DOHH2 (cell line): ENCODE measurements around the gene C1QTNF12.

ENCODE experiments used
- H3F3A ChIP-seq: fragments of 200-600 bp; sonication (generic), shearing (Covaris generic); 2 replicates; pipeline ENCODE4 v1.6.0; 2016; ENCODE audit warnings: antibody characterized with exemption, mild to moderate bottlenecking; ENCODE audit not compliant: control insufficient read depth, insufficient read depth
- H3K27ac ChIP-seq: fragments of 200-600 bp; sonication (generic); 2 replicates; pipeline ENCODE4 v1.5.1; 2014; ENCODE audit warnings: low read depth, mild to moderate bottlenecking, low read length, moderate library complexity
- H3K27me3 ChIP-seq: fragments of 200-600 bp; sonication (generic); 2 replicates; pipeline ENCODE4 v1.6.1; 2014; ENCODE audit warnings: mild to moderate bottlenecking, low read length, mixed read lengths; ENCODE audit not compliant: control insufficient read depth
- H3K36me3 ChIP-seq: fragments of 200-600 bp; sonication (generic); 2 replicates; pipeline ENCODE4 v1.6.1; 2014; ENCODE audit warnings: mild to moderate bottlenecking, low read length, moderate library complexity, mixed read lengths; ENCODE audit not compliant: control insufficient read depth
- H3K4me1 ChIP-seq: fragments of 200-600 bp; sonication (generic); 2 replicates; pipeline ENCODE4 v1.6.1; 2014; ENCODE audit warnings: mild to moderate bottlenecking, low read length, mixed read lengths; ENCODE audit not compliant: control insufficient read depth
- H3K4me2 ChIP-seq: fragments of 200-600 bp; sonication (generic); 2 replicates; pipeline ENCODE4 v1.6.0; 2014; ENCODE audit warnings: mild to moderate bottlenecking, low read length, moderate library complexity
- H3K4me3 ChIP-seq: fragments of 200-600 bp; sonication (generic); 2 replicates; pipeline ENCODE4 v1.5.1; 2014; ENCODE audit warnings: mild to moderate bottlenecking, low read length, mixed read lengths
- H3K79me2 ChIP-seq: fragments of 200-600 bp; sonication (generic); 2 replicates; pipeline ENCODE4 v1.6.1; 2014; ENCODE audit warnings: mild to moderate bottlenecking, low read length, mixed read lengths; ENCODE audit not compliant: control insufficient read depth
- H3K9me2 ChIP-seq: fragments of 200-600 bp; sonication (generic); replicated peaks from 2 replicates; pipeline ENCODE4 v1.6.1; 2014; ENCODE audit warnings: mild to moderate bottlenecking, low read length, mixed read lengths; ENCODE audit not compliant: control insufficient read depth
- H3K9me3 ChIP-seq: fragments of 200-600 bp; sonication (generic); 2 replicates; pipeline ENCODE4 v1.6.1; 2014; ENCODE audit warnings: antibody characterized with exemption, low read length, mixed read lengths; ENCODE audit not compliant: control insufficient read depth, insufficient read depth
- H4K20me1 ChIP-seq: fragments of 200-600 bp; sonication (generic); 2 replicates; pipeline ENCODE4 v1.6.0; 2014; ENCODE audit warnings: low read depth, mild to moderate bottlenecking, antibody characterized with exemption, low read length, moderate library complexity; ENCODE audit not compliant: control insufficient read depth, insufficient read depth
- CTCF ChIP-seq: fragments of 200-600 bp; sonication (generic); IDR thresholded peaks from one replicate; pipeline ENCODE4 v1.5.1; 2014; ENCODE audit warnings: antibody characterized with exemption, mild to moderate bottlenecking, low read depth, low read length; ENCODE audit not compliant: poor library complexity, severe bottlenecking
- EZH2phosphoT487 ChIP-seq: fragments of 200-600 bp; sonication (generic); IDR thresholded peaks from 2 replicates; pipeline ENCODE4 v1.6.1; 2017; ENCODE audit warnings: borderline replicate concordance, mild to moderate bottlenecking, antibody characterized with exemption, low read length, moderate library complexity, mixed read lengths

Gene C1QTNF12

GRCh38 chr1:1245178-1245816 lies 1.2 kb downstream of the C1QTNF12 start:
- no peak overlapping the region for H3K27ac ChIP-seq
- no peaks in the 10 kb centered on the region for H4K20me1 ChIP-seq
- H3K9me2 ChIP-seq, result no peaks in the 10 kb centered on the region
- no peak for TF ChIP-seq EZH2phosphoT487
- no peak for TF ChIP-seq CTCF
- H3K4me1 ChIP-seq, result no peaks in the 10 kb centered on the region
- no peak overlapping the region for H3K4me3 ChIP-seq
- no peaks in the 10 kb centered on the region for H3K36me3 ChIP-seq
- no peak overlapping the region for H3K4me2 ChIP-seq
- no peaks in the 10 kb centered on the region for H3K27me3 ChIP-seq
- H3F3A ChIP-seq, result no peaks in the 10 kb centered on the region
- no peaks in the 10 kb centered on the region for H3K79me2 ChIP-seq
- H3K9me3 ChIP-seq, result no peaks in the 10 kb centered on the region

GRCh38 chr1:1244192-1244811 lies 2.2 kb downstream of the C1QTNF12 start:
- no peaks in the 10 kb centered on the region for H3K36me3 ChIP-seq
- no peaks in the 10 kb centered on the region for H4K20me1 ChIP-seq
- H3K27me3 ChIP-seq, result peaks cover 3% of the 10 kb centered on the region; the same call in 1 of the 2 replicates

GRCh38 chr1:1243807-1244191 lies 2.7 kb downstream of the C1QTNF12 start:
- no peak for TF ChIP-seq CTCF
- no peak for TF ChIP-seq EZH2phosphoT487
- Histone ChIP-seq H3K27me3 (peaks cover 3% of the 10 kb centered on the region; the same call in 1 of the 2 replicates), H3K4me3 (no peak overlapping the region), H3K9me2 (no peaks in the 10 kb centered on the region), H3K9me3 (no peaks in the 10 kb centered on the region), H3K36me3 (no peaks in the 10 kb centered on the region), H4K20me1 (no peaks in the 10 kb centered on the region), H3K79me2 (no peaks in the 10 kb centered on the region), H3K27ac (no peak overlapping the region), H3F3A (no peaks in the 10 kb centered on the region), H3K4me2 (no peak overlapping the region), H3K4me1 (no peaks in the 10 kb centered on the region)

More at GRCh38 chr1:1244192-1244811, 2.2 kb downstream of the C1QTNF12 start:
- TF ChIP-seq CTCF (no peak), EZH2phosphoT487 (no peak)
- Histone ChIP-seq H3K4me2 (no peak overlapping the region), H3K4me3 (no peak overlapping the region), H3K79me2 (no peaks in the 10 kb centered on the region), H3K9me2 (no peaks in the 10 kb centered on the region), H3K4me1 (no peaks in the 10 kb centered on the region), H3K9me3 (no peaks in the 10 kb centered on the region), H3F3A (no peaks in the 10 kb centered on the region), H3K27ac (no peak overlapping the region)
